Neural crest cell (in vitro differentiated cells): ENCODE measurements around the gene NBDY. TPM values are rescaled to one million over a fixed set of nuclear protein-coding genes. Genes with fewer than 3 reads are reported as not detected.
"Not testable (repeated sequence)": the region's sequence is repeated elsewhere in the genome, so short reads cannot be mapped to it uniquely, and the experiment has no call there.

Experiments used
- DNase-seq: peaks from one replicate; pipeline ENCODE4 v3.0.0; 2021; ENCODE audit warnings: low read depth, mixed read lengths, low spot score
- H3K27ac Mint-ChIP-seq: one replicate; pipeline ENCODE4 v1.8.0; 2021; ENCODE audit warnings: mild to moderate bottlenecking, mixed read lengths; ENCODE audit not compliant: unreplicated experiment
- H3K27me3 Mint-ChIP-seq: 2 replicates; pipeline ENCODE4 v1.8.0; 2021; ENCODE audit warnings: low read depth, mild to moderate bottlenecking, mixed read lengths
- H3K36me3 Mint-ChIP-seq: 2 replicates; pipeline ENCODE4 v1.8.0; 2021; ENCODE audit warnings: low read depth, mild to moderate bottlenecking, mixed read lengths
- H3K4me1 Mint-ChIP-seq: 2 replicates; pipeline ENCODE4 v1.8.0; 2021; ENCODE audit warnings: mixed read lengths
- H3K4me3 Mint-ChIP-seq: one replicate; pipeline ENCODE4 v1.8.0; 2021; ENCODE audit warnings: mild to moderate bottlenecking, mixed read lengths
- H3K9me3 Mint-ChIP-seq: 2 replicates; pipeline ENCODE4 v1.8.0; 2021; ENCODE audit warnings: mixed read lengths
- CTCF ChIP-seq: fragments of 200-600 bp; sonication (generic); conservative IDR thresholded peaks from 2 replicates; pipeline ENCODE4 v1.5.0; 2021; ENCODE audit warnings: antibody characterized with exemption, mild to moderate bottlenecking
- total RNA-seq: library from RNA; stranded (reverse); gene quantifications from 2 replicates; pipeline ENCODE4 v1.2.1, GENCODE V29; 2021

The NBDY gene
- total RNA-seq, 1 donor from 2014 or later = 56.8 TPM

- Mint-ChIP-seq H3K27me3 (no peaks in the 10 kb centered on the region), H3K27ac (no peak overlapping the region), H3K4me3 (no peak overlapping the region), H3K36me3 (peaks cover 25% of the 10 kb centered on the region), H3K9me3 (peaks cover 10% of the 10 kb centered on the region), H3K4me1 (peaks cover 26% of the 10 kb centered on the region)
- no peak for TF ChIP-seq CTCF
- DNase-seq = no peak
Observed at GRCh38 chrX:56802428-56802827, 73.4 kb downstream of the NBDY start.

- peak; percentile 59 for TF ChIP-seq CTCF
- Mint-ChIP-seq H3K27ac (no peak overlapping the region), H3K27me3 (no peaks in the 10 kb centered on the region), H3K36me3 (peaks cover 21% of the 10 kb centered on the region), H3K4me3 (no peak overlapping the region), H3K4me1 (peaks cover 26% of the 10 kb centered on the region), H3K9me3 (peaks cover 10% of the 10 kb centered on the region)
- peak; percentile 22 for DNase-seq
Observed at GRCh38 chrX:56802921-56803849, 74.1 kb downstream of the NBDY start.

- peaks cover 15% of the 10 kb centered on the region for H3K9me3 Mint-ChIP-seq
- H3K4me3 Mint-ChIP-seq = no peak overlapping the region
- no peak for TF ChIP-seq CTCF
- no peak for DNase-seq
- H3K36me3 Mint-ChIP-seq = peaks cover 27% of the 10 kb centered on the region
- H3K27ac Mint-ChIP-seq = peak overlapping the region; percentile 57
- no peaks in the 10 kb centered on the region for H3K27me3 Mint-ChIP-seq
- peaks cover 26% of the 10 kb centered on the region for H3K4me1 Mint-ChIP-seq
Observed at GRCh38 chrX:56803850-56804681, 75.0 kb downstream of the NBDY start.

GRCh38 chrX:56804867-56805266 lies 75.8 kb downstream of the NBDY start:
- Mint-ChIP-seq H3K27me3 (no peaks in the 10 kb centered on the region), H3K4me3 (no peak overlapping the region), H3K27ac (no peak overlapping the region), H3K4me1 (peaks cover 22% of the 10 kb centered on the region), H3K36me3 (peaks cover 29% of the 10 kb centered on the region), H3K9me3 (peaks cover 16% of the 10 kb centered on the region)
- DNase-seq = no peak
- no peak for TF ChIP-seq CTCF

GRCh38 chrX:56805399-56805798 lies 76.4 kb downstream of the NBDY start:
- no peaks in the 10 kb centered on the region for H3K27me3 Mint-ChIP-seq
- TF ChIP-seq CTCF = no peak
- H3K9me3 Mint-ChIP-seq = peaks cover 20% of the 10 kb centered on the region
- H3K4me3 Mint-ChIP-seq = no peak overlapping the region
- no peak for DNase-seq
- peaks cover 18% of the 10 kb centered on the region for H3K4me1 Mint-ChIP-seq
- H3K27ac Mint-ChIP-seq = no peak overlapping the region
- peaks cover 34% of the 10 kb centered on the region for H3K36me3 Mint-ChIP-seq

- Mint-ChIP-seq H3K4me1 (peaks cover 12% of the 10 kb centered on the region), H3K9me3 (peaks cover 21% of the 10 kb centered on the region), H3K36me3 (peaks cover 30% of the 10 kb centered on the region)
- DNase-seq, H3K27me3 Mint-ChIP-seq, H3K4me3 Mint-ChIP-seq, H3K27ac Mint-ChIP-seq: not testable (repeated sequence)
Observed at GRCh38 chrX:56806176-56806575, 77.1 kb downstream of the NBDY start.
